HEK293 (cell line): ENCODE data around the gene OR51A4.

Source experiments
- CTCF ChIA-PET: fragments of 350-600 bp; formaldehyde crosslinking; extraction: SDS; loops from one replicate; lab custom pipeline; 2021; ENCODE audit warnings: antibody characterized with exemption; lab: Yijun Ruan, JAX
- POLR2A ChIA-PET: fragments of 300-600 bp; formaldehyde crosslinking; extraction: SDS; loops from one replicate; lab custom pipeline; 2020; ENCODE audit warnings: antibody characterized with exemption, inconsistent platforms; lab: Yijun Ruan, JAX
- H3K27ac ChIP-seq: fragments of 200-500 bp; sonication (Bioruptor generic); 2 replicates; pipeline ENCODE4 v1.5.1; 2014; ENCODE audit warnings: low read depth, low read length, control low read depth, inconsistent platforms; ENCODE audit errors: extremely low read depth
- H3K36me3 ChIP-seq, 2 experiments: fragments of 200-500 bp in 1 of 2; sonication (Bioruptor generic) in 1 of 2; 1 replicate in 1 of 2; 2 replicates in 1 of 2; pipeline ENCODE4 v1.5.1; 2014 to 2017; ENCODE audit warnings: inconsistent platforms in 2 of 2, low read length in 2 of 2; ENCODE audit not compliant: control insufficient read depth in 2 of 2, insufficient read depth in 1 of 2
- H3K4me1 ChIP-seq: fragments of 200-500 bp; sonication (Bioruptor generic); 2 replicates; pipeline ENCODE4 v1.5.1; 2014; ENCODE audit warnings: mild to moderate bottlenecking, low read length, inconsistent platforms; ENCODE audit not compliant: control insufficient read depth, insufficient read depth
- H3K4me3 ChIP-seq: 2 replicates; pipeline ENCODE4 v1.5.1; 2011; ENCODE audit warnings: low read depth, mild to moderate bottlenecking, control low read depth, low read length, moderate library complexity
- H3K9me3 ChIP-seq: fragments of 200-500 bp; sonication (Bioruptor generic); 2 replicates; pipeline ENCODE4 v1.5.1; 2014; ENCODE audit warnings: low read depth, low read length, inconsistent platforms; ENCODE audit not compliant: control insufficient read depth, insufficient read depth
- KLF10 ChIP-seq: fragments of 450-650 bp; IDR thresholded peaks from 2 replicates; pipeline ENCODE4 v1.5.1; 2018; ENCODE audit warnings: missing biosample characterization, mild to moderate bottlenecking, missing genetic modification characterization
- TCF7L2 ChIP-seq: IDR thresholded peaks from 2 replicates; pipeline ENCODE4 v1.6.1; 2011; ENCODE audit warnings: low read depth, mild to moderate bottlenecking, inconsistent platforms, low read length, moderate library complexity, borderline replicate concordance
- ZBTB48 ChIP-seq: fragments of 450-650 bp; formaldehyde crosslinking; IDR thresholded peaks from 2 replicates; pipeline ENCODE4 v1.5.1; 2016; ENCODE audit warnings: missing biosample characterization, missing genetic modification characterization
- ZNF112 ChIP-seq: fragments of 450-650 bp; formaldehyde crosslinking; IDR thresholded peaks from 2 replicates; pipeline ENCODE4 v1.5.0; 2017; ENCODE audit warnings: missing biosample characterization, missing genetic modification characterization
- ZNF140 ChIP-seq: fragments of 450-650 bp; formaldehyde crosslinking; IDR thresholded peaks from 2 replicates; pipeline ENCODE4 v1.5.1; 2016; ENCODE audit warnings: missing biosample characterization, missing genetic modification characterization
- ZNF16 ChIP-seq: fragments of 450-650 bp; formaldehyde crosslinking; IDR thresholded peaks from 2 replicates; pipeline ENCODE4 v1.5.1; 2016; ENCODE audit warnings: low read depth, missing biosample characterization, missing genetic modification characterization
- ZNF266 ChIP-seq: fragments of 450-650 bp; formaldehyde crosslinking; IDR thresholded peaks from 2 replicates; pipeline ENCODE4 v1.5.1; 2016; ENCODE audit warnings: missing biosample characterization, missing genetic modification characterization, low read depth
- ZNF391 ChIP-seq: fragments of 450-650 bp; formaldehyde crosslinking; IDR thresholded peaks from 2 replicates; pipeline ENCODE4 v1.5.1; 2016; ENCODE audit warnings: low read depth, missing biosample characterization, missing genetic modification characterization, borderline replicate concordance
- ZNF501 ChIP-seq: fragments of 450-650 bp; formaldehyde crosslinking; IDR thresholded peaks from 2 replicates; pipeline ENCODE4 v1.5.1; 2016; ENCODE audit warnings: missing biosample characterization, missing genetic modification characterization
- ZNF544 ChIP-seq: fragments of 450-650 bp; formaldehyde crosslinking; IDR thresholded peaks from 2 replicates; pipeline ENCODE4 v1.5.0; 2017; ENCODE audit warnings: missing biosample characterization, missing genetic modification characterization
- ZNF571 ChIP-seq: fragments of 450-650 bp; formaldehyde crosslinking; IDR thresholded peaks from 2 replicates; pipeline ENCODE4 v1.5.0; 2017; ENCODE audit warnings: missing biosample characterization, missing genetic modification characterization
- ZNF654 ChIP-seq: fragments of 450-650 bp; formaldehyde crosslinking; IDR thresholded peaks from 2 replicates; pipeline ENCODE4 v1.5.1; 2016; ENCODE audit warnings: low read depth, missing biosample characterization, missing genetic modification characterization
- TF ChIP-seq, protein P1 (sequence below): fragments of 450-650 bp; IDR thresholded peaks from 2 replicates; pipeline ENCODE4 v1.5.1; 2018; ENCODE audit warnings: missing biosample characterization, missing genetic modification characterization
- TF ChIP-seq, protein P2 (sequence below): fragments of 450-650 bp; formaldehyde crosslinking; conservative IDR thresholded peaks from 2 replicates; pipeline ENCODE4 v1.5.1; 2016; ENCODE audit warnings: low read depth, missing biosample characterization, missing genetic modification characterization
- TF ChIP-seq, protein P3 (sequence below): fragments of 450-650 bp; formaldehyde crosslinking; IDR thresholded peaks from 2 replicates; pipeline ENCODE4 v1.5.1; 2016; ENCODE audit warnings: missing biosample characterization, missing genetic modification characterization
- TF ChIP-seq, protein P4 (sequence below): fragments of 450-650 bp; formaldehyde crosslinking; IDR thresholded peaks from 2 replicates; pipeline ENCODE4 v1.5.1; 2016; ENCODE audit warnings: missing biosample characterization, missing genetic modification characterization
- TF ChIP-seq, protein P5 (sequence below): fragments of 450-650 bp; formaldehyde crosslinking; IDR thresholded peaks from 2 replicates; pipeline ENCODE4 v1.5.1; 2016; ENCODE audit warnings: missing biosample characterization, missing genetic modification characterization
- TF ChIP-seq, protein P6 (sequence below): fragments of 450-650 bp; formaldehyde crosslinking; IDR thresholded peaks from 2 replicates; pipeline ENCODE4 v1.5.1; 2016; ENCODE audit warnings: missing biosample characterization, missing genetic modification characterization

The OR51A4 gene

DNA sequence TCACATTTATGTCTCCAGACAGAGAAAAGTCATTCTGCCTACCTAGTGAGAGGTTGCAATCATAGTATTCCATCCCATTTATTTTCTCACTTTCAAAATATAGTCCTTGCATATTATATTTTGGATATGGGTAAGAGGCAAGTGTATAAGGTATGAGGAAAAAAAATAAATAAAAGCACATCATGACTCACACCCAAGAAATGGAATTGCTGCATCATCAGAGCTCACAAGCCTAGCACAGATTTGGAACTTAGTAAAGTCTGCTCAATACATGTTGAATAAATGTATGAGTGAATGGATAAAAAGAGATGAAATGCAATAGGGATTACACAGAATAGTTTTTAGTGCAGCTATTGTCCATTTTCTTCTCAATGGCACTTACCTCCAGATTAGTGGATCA is 20.8 kb downstream of the OR51A4 start:
- ChIA-PET POLR2A (no interaction called here), CTCF (interaction anchor here (0.6 to 0.8 kb wide), 2 partner anchors 300 to 878 kb away, joined by 3 to 4 read pairs; no protein-coding TSS in a partner anchor)
- no peak overlapping the region for H3K27ac ChIP-seq

More for the DNA sequence above, 20.8 kb downstream of the OR51A4 start:
- Histone ChIP-seq H3K9me3 (no peaks in the 10 kb centered on the region), H3K36me3 (no peaks in the 10 kb centered on the region), H3K4me1 (no peaks in the 10 kb centered on the region), H3K4me3 (no peak overlapping the region)
- no peak for TF ChIP-seq ZNF391 (tag by site-specific recombination)
- TF ChIP-seq TCF7L2: no peak
- no peak for TF ChIP-seq ZNF112 (tag by site-specific recombination)
- no peak for TF ChIP-seq ZNF16 (tag by site-specific recombination)
- TF ChIP-seq, protein P1, sequence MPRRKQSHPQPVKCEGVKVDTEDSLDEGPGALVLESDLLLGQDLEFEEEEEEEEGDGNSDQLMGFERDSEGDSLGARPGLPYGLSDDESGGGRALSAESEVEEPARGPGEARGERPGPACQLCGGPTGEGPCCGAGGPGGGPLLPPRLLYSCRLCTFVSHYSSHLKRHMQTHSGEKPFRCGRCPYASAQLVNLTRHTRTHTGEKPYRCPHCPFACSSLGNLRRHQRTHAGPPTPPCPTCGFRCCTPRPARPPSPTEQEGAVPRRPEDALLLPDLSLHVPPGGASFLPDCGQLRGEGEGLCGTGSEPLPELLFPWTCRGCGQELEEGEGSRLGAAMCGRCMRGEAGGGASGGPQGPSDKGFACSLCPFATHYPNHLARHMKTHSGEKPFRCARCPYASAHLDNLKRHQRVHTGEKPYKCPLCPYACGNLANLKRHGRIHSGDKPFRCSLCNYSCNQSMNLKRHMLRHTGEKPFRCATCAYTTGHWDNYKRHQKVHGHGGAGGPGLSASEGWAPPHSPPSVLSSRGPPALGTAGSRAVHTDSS (tag by site-specific recombination): no peak
- TF ChIP-seq, protein P2, sequence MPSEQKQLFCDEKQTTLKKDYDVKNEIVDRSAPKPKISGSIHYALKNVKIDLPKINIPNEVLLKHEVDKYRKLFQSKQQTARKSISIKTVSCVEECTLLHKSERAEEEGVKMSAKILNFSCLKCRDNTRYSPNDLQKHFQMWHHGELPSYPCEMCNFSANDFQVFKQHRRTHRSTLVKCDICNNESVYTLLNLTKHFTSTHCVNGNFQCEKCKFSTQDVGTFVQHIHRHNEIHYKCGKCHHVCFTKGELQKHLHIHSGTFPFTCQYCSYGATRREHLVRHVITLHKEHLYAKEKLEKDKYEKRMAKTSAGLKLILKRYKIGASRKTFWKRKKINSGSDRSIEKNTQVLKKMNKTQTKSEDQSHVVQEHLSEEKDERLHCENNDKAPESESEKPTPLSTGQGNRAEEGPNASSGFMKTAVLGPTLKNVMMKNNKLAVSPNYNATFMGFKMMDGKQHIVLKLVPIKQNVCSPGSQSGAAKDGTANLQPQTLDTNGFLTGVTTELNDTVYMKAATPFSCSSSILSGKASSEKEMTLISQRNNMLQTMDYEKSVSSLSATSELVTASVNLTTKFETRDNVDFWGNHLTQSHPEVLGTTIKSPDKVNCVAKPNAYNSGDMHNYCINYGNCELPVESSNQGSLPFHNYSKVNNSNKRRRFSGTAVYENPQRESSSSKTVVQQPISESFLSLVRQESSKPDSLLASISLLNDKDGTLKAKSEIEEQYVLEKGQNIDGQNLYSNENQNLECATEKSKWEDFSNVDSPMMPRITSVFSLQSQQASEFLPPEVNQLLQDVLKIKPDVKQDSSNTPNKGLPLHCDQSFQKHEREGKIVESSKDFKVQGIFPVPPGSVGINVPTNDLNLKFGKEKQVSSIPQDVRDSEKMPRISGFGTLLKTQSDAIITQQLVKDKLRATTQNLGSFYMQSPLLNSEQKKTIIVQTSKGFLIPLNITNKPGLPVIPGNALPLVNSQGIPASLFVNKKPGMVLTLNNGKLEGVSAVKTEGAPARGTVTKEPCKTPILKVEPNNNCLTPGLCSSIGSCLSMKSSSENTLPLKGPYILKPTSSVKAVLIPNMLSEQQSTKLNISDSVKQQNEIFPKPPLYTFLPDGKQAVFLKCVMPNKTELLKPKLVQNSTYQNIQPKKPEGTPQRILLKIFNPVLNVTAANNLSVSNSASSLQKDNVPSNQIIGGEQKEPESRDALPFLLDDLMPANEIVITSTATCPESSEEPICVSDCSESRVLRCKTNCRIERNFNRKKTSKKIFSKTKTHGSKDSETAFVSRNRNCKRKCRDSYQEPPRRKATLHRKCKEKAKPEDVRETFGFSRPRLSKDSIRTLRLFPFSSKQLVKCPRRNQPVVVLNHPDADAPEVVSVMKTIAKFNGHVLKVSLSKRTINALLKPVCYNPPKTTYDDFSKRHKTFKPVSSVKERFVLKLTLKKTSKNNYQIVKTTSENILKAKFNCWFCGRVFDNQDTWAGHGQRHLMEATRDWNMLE: no peak
- TF ChIP-seq ZBTB48 (tag by site-specific recombination): no peak
- TF ChIP-seq KLF10 (tag by site-specific recombination): no peak
- no peak for TF ChIP-seq ZNF544 (tag by site-specific recombination)
- TF ChIP-seq, protein P3, sequence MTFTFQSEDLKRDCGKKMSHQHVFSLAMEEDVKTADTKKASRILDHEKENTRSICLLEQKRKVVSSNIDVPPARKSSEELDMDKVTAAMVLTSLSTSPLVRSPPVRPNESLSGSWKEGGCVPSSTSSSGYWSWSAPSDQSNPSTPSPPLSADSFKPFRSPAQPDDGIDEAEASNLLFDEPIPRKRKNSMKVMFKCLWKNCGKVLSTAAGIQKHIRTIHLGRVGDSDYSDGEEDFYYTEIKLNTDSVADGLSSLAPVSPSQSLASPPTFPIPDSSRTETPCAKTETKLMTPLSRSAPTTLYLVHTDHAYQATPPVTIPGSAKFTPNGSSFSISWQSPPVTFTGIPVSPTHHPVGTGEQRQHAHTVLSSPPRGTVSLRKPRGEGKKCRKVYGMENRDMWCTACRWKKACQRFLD: no peak
- TF ChIP-seq, protein P4, sequence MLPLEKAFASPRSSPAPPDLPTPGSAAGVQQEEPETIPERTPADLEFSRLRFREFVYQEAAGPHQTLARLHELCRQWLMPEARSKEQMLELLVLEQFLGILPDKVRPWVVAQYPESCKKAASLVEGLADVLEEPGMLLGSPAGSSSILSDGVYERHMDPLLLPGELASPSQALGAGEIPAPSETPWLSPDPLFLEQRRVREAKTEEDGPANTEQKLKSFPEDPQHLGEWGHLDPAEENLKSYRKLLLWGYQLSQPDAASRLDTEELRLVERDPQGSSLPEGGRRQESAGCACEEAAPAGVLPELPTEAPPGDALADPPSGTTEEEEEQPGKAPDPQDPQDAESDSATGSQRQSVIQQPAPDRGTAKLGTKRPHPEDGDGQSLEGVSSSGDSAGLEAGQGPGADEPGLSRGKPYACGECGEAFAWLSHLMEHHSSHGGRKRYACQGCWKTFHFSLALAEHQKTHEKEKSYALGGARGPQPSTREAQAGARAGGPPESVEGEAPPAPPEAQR (tag by site-specific recombination): no peak
- no peak for TF ChIP-seq ZNF571
- no peak for TF ChIP-seq ZNF140 (tag by site-specific recombination)
- no peak for TF ChIP-seq ZNF501 (tag by site-specific recombination)
- TF ChIP-seq, protein P5, sequence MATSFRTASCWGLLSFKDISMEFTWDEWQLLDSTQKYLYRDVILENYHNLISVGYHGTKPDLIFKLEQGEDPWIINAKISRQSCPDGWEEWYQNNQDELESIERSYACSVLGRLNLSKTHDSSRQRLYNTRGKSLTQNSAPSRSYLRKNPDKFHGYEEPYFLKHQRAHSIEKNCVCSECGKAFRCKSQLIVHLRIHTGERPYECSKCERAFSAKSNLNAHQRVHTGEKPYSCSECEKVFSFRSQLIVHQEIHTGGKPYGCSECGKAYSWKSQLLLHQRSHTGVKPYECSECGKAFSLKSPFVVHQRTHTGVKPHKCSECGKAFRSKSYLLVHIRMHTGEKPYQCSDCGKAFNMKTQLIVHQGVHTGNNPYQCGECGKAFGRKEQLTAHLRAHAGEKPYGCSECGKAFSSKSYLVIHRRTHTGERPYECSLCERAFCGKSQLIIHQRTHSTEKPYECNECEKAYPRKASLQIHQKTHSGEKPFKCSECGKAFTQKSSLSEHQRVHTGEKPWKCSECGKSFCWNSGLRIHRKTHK (tag by site-specific recombination): no peak
- TF ChIP-seq ZNF266 (tag by site-specific recombination): no peak
- TF ChIP-seq, protein P6, sequence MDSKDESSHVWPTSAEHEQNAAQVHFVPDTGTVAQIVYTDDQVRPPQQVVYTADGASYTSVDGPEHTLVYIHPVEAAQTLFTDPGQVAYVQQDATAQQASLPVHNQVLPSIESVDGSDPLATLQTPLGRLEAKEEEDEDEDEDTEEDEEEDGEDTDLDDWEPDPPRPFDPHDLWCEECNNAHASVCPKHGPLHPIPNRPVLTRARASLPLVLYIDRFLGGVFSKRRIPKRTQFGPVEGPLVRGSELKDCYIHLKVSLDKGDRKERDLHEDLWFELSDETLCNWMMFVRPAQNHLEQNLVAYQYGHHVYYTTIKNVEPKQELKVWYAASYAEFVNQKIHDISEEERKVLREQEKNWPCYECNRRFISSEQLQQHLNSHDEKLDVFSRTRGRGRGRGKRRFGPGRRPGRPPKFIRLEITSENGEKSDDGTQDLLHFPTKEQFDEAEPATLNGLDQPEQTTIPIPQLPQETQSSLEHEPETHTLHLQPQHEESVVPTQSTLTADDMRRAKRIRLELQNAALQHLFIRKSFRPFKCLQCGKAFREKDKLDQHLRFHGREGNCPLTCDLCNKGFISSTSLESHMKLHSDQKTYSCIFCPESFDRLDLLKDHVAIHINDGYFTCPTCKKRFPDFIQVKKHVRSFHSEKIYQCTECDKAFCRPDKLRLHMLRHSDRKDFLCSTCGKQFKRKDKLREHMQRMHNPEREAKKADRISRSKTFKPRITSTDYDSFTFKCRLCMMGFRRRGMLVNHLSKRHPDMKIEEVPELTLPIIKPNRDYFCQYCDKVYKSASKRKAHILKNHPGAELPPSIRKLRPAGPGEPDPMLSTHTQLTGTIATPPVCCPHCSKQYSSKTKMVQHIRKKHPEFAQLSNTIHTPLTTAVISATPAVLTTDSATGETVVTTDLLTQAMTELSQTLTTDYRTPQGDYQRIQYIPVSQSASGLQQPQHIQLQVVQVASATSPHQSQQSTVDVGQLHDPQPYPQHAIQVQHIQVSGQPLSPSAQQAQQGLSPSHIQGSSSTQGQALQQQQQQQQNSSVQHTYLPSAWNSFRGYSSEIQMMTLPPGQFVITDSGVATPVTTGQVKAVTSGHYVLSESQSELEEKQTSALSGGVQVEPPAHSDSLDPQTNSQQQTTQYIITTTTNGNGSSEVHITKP (tag by site-specific recombination): no peak
- TF ChIP-seq ZNF654 (tag by site-specific recombination): no peak
